ENCODE measurements around the gene NINL. TPM values are rescaled to one million over a fixed set of nuclear protein-coding genes. Genes with fewer than 3 reads are reported as not detected.

Gene NINL
- total and polyA plus RNA-seq, 2 of the 8 experiments (the other 6 are each of a cell fraction or from before 2014, with no cell fraction given): 15.3 to 30.0 TPM

- Histone ChIP-seq H4K20me1 (replicated peaks in 1 of 2; ENCODE audit: control insufficient read depth in 1 of 2, insufficient read depth in 2 of 2, low read length in 2 of 2) (peaks cover 0 to 2% of the 10 kb centered on the region in 2 experiments), H3K79me1 (ENCODE audit: low read depth, low read length) (no peaks in the 10 kb centered on the region), H2BK5ac (ENCODE audit: low read depth, low read length) (no peak overlapping the region), H2AFZ (ENCODE audit: low read length) (no peak overlapping the region), H3K23me2 (ENCODE audit: low read depth, low read length) (no peaks in the 10 kb centered on the region), H4K5ac (ENCODE audit: insufficient read length, low read depth, low read length) (no peak overlapping the region), H3K36me3 (ENCODE audit: control insufficient read depth in 2 of 4, insufficient read depth in 4 of 4, low read length in 3 of 4) (peaks cover 2 to 15% (median 7%) of the 10 kb centered on the region in 4 experiments; a peak in 4 of 8 replicates), H3K79me2 (ENCODE audit: control insufficient read depth in 1 of 2, insufficient read depth in 2 of 2, low read length in 2 of 2) (no peaks in the 10 kb centered on the region), H3K4me3 (ENCODE audit: extremely low read depth in 1 of 4, insufficient read depth in 2 of 4, low read depth in 3 of 4, low read length in 4 of 4) (no peak overlapping the region), H3K18ac (ENCODE audit: extremely low read depth, low read length) (no peak overlapping the region), H3K4me2 (ENCODE audit: insufficient read depth in 1 of 2, low read depth in 2 of 2, low read length in 2 of 2) (no peak overlapping the region), H3K9ac (replicated peaks in 1 of 4; ENCODE audit: extremely low read depth in 1 of 4, low read depth in 3 of 4, low read length in 3 of 4) (no peak overlapping the region), H2BK120ac (replicated peaks; ENCODE audit: low read depth, low read length) (no peak overlapping the region), H3K4ac (replicated peaks; ENCODE audit: insufficient read length, low read depth, low read length) (no peak overlapping the region), H3K4me1 (replicated peaks in 1 of 4; ENCODE audit: control insufficient read depth in 3 of 4, insufficient read depth in 4 of 4, low read length in 3 of 4) (peaks cover 0 to 19% (median 11%) of the 10 kb centered on the region in 4 experiments; a peak in 6 of 7 replicates), H2BK20ac (ENCODE audit: low read length) (no peak overlapping the region), H2BK12ac (ENCODE audit: low read depth, low read length) (no peak overlapping the region), H3K27ac (ENCODE audit: low read depth, low read length) (no peak overlapping the region), H3K23ac (ENCODE audit: insufficient read length) (no peak overlapping the region), H4K8ac (ENCODE audit: extremely low read depth, insufficient read depth, low read length) (no peak overlapping the region), H3K14ac (ENCODE audit: insufficient read length) (no peak overlapping the region), H3K9me3 (ENCODE audit: insufficient read depth in 2 of 2, low read depth in 1 of 2, low read length in 1 of 2) (no peaks in the 10 kb centered on the region), H4K91ac (replicated peaks; ENCODE audit: insufficient read length, low read length) (no peak overlapping the region), H3K27me3 (replicated peaks in 1 of 4; ENCODE audit: control insufficient read depth in 3 of 4, extremely low read depth in 1 of 4, insufficient read depth in 3 of 4, low read length in 3 of 4) (no peaks in the 10 kb centered on the region), H2AK5ac (ENCODE audit: low read depth, low read length) (no peak overlapping the region), H3K56ac (replicated peaks; ENCODE audit: insufficient read length, low read depth, low read length) (no peak overlapping the region), H2BK15ac (ENCODE audit: low read length) (no peak overlapping the region)
- ChIA-PET POLR2A (ENCODE audit: partially characterized antibody) (interaction anchor here (1.0 to 1.1 kb wide), 2 partner anchors 10 to 36 kb away, joined by 3 to 4 read pairs; no protein-coding TSS in a partner anchor), CTCF (ENCODE audit: partially characterized antibody) (interaction anchor here (0.8 to 1.3 kb wide), 3 partner anchors 18 to 45 kb away, joined by 3 read pairs; no protein-coding TSS in a partner anchor)
- DNase-seq (ENCODE audit: low read depth in 1 of 2, low spot score in 2 of 2) (no peak), FAIRE-seq (no peak)
- TF ChIP-seq POLR2A (IDR thresholded peaks at IDR 0.05; ENCODE audit: control extremely low read depth in 1 of 2, low read depth in 2 of 2, low read length in 2 of 2) (no peak), NRF1 (IDR thresholded peaks at IDR 0.05; ENCODE audit: low read depth, low read length) (no peak), ATF3 (IDR thresholded peaks at IDR 0.05; ENCODE audit: insufficient read depth, low read depth, low read length) (no peak), SP4 (IDR thresholded peaks at IDR 0.05; ENCODE audit: low read length) (no peak), CTCF (IDR thresholded peaks at IDR 0.05; ENCODE audit: control extremely low read depth in 1 of 3, insufficient read depth in 1 of 3, low read depth in 1 of 3, low read length in 3 of 3) (no peak), KDM1A (IDR thresholded peaks at IDR 0.05; ENCODE audit: borderline replicate concordance, low read length) (no peak), GABPA (IDR thresholded peaks at IDR 0.05; ENCODE audit: borderline replicate concordance, insufficient read depth, low read length) (no peak), RFX5 (IDR thresholded peaks at IDR 0.05; ENCODE audit: borderline replicate concordance, low read depth, low read length) (no peak), FOSL1 (IDR thresholded peaks at IDR 0.05; ENCODE audit: insufficient read depth, low read depth, low read length) (no peak)
- WGBS, 2 experiments (ENCODE audit: extremely low coverage in 1 of 2, insufficient coverage in 1 of 2, insufficient read length in 1 of 2, insufficient replicate concordance in 2 of 2, low coverage in 1 of 2, low lambda C conversion rate in 2 of 2, missing lambda C conversion rate in 1 of 2): 77% methylated on average over 9 of the region's 9 CpGs; no CpG with 5 or more reads in 1 of the 2 experiments
These were observed 99.0 kb downstream of the NINL start for GRCh38 chr20:25486377-25486776.
